HG02970 (cell line): Measurements from ENCODE around the gene VLDLR.

ENCODE experiments used
- ATAC-seq: cut with Tn5 transposase; IDR thresholded peaks from one replicate; pipeline ENCODE4 v1.9.1; 2021; ENCODE audit warnings: mild to moderate bottlenecking, moderate library complexity, moderate number of reproducible peaks; ENCODE audit not compliant: unreplicated experiment, low FRiP score

Gene VLDLR

GRCh38 chr9:2621722-2622460, at the start of gene VLDLR:
Gene VLDLR (plus strand): TSS chr9:2621787. CDS start chr9:2622190, 403 bp downstream.
- ATAC-seq: peak; percentile 30

GRCh38 chr9:2574203-2574602, 47.4 kb upstream of the VLDLR start:
- ATAC-seq: no peak

GRCh38 chr9:2576631-2577030, 45.0 kb upstream of the VLDLR start:
- ATAC-seq: no peak

GRCh38 chr9:2583308-2584013, 38.1 kb upstream of the VLDLR start:
- ATAC-seq: no peak

GRCh38 chr9:2591967-2592366, 29.6 kb upstream of the VLDLR start:
- no peak for ATAC-seq

GRCh38 chr9:2593744-2594143, 27.8 kb upstream of the VLDLR start:
- no peak for ATAC-seq

GRCh38 chr9:2595973-2596372, 25.6 kb upstream of the VLDLR start:
- no peak for ATAC-seq

GRCh38 chr9:2597483-2597882, 24.1 kb upstream of the VLDLR start:
- ATAC-seq: no peak

- ATAC-seq: no peak
Measured at GRCh38 chr9:2599896-2600295, 21.7 kb upstream of the VLDLR start.

GRCh38 chr9:2600307-2600706, 21.3 kb upstream of the VLDLR start:
- ATAC-seq: no peak

- no peak for ATAC-seq
Measured at GRCh38 chr9:2601785-2602378, 19.7 kb upstream of the VLDLR start.

- no peak for ATAC-seq
Measured at GRCh38 chr9:2602704-2603116, 18.9 kb upstream of the VLDLR start.

GRCh38 chr9:2603621-2604020, 18.0 kb upstream of the VLDLR start:
- no peak for ATAC-seq

GRCh38 chr9:2605246-2605645, 16.3 kb upstream of the VLDLR start:
- no peak for ATAC-seq

GRCh38 chr9:2608276-2608675, 13.3 kb upstream of the VLDLR start:
- ATAC-seq: no peak

- no peak for ATAC-seq
Measured at GRCh38 chr9:2610985-2611384, 10.6 kb upstream of the VLDLR start.

- ATAC-seq: no peak
Measured at GRCh38 chr9:2611961-2612360, 9.6 kb upstream of the VLDLR start.

- no peak for ATAC-seq
Measured at GRCh38 chr9:2613730-2614271, 7.8 kb upstream of the VLDLR start.

GRCh38 chr9:2615497-2615896, 6.1 kb upstream of the VLDLR start:
- ATAC-seq: no peak

GRCh38 chr9:2616692-2617377, 4.8 kb upstream of the VLDLR start:
- ATAC-seq: no peak

- no peak for ATAC-seq
Measured at GRCh38 chr9:2618289-2618688, 3.3 kb upstream of the VLDLR start.
